HepG2 (cell line): ENCODE measurements around the gene GPT2. TPM values are rescaled to one million over a fixed set of nuclear protein-coding genes. Genes with fewer than 3 reads are reported as not detected.

Experiments used
- KLF9 ChIP-seq: IDR thresholded peaks from 2 replicates; pipeline ENCODE4 v1.6.1; 2016; ENCODE audit warnings: low read depth
- MAFK ChIP-seq, 2 experiments: IDR thresholded peaks in 1 of 2; conservative IDR thresholded peaks in 1 of 2; 2 replicates each; pipeline ENCODE4 v1.6.1; 2011; ENCODE audit warnings: improper control_type of control experiment in 2 of 2, low read length in 2 of 2
- MYC ChIP-seq: sonication (generic); formaldehyde crosslinking; IDR thresholded peaks from 2 replicates; pipeline ENCODE4 v1.9.0; 2021; ENCODE audit warnings: missing genetic modification reagents, borderline replicate concordance
- NFE2L1 ChIP-seq: sonication (generic); formaldehyde crosslinking; IDR thresholded peaks from 2 replicates; pipeline ENCODE4 v1.4.0; 2020; ENCODE audit warnings: missing genetic modification reagents, mild to moderate bottlenecking, borderline replicate concordance
- POGZ ChIP-seq: sonication (generic); formaldehyde crosslinking; IDR thresholded peaks from 2 replicates; pipeline ENCODE4 v1.4.0; 2020; ENCODE audit warnings: mild to moderate bottlenecking, missing genetic modification reagents
- SRSF1 ChIP-seq: fragments of 200-400 bp; formaldehyde crosslinking; optimal IDR thresholded peaks from 2 replicates; pipeline ENCODE3; 2017; ENCODE audit warnings: mild to moderate bottlenecking, low read depth, low read length, moderate library complexity
- TOE1 ChIP-seq: sonication (generic); formaldehyde crosslinking; IDR thresholded peaks from 2 replicates; pipeline ENCODE4 v1.4.0; 2020; ENCODE audit warnings: mild to moderate bottlenecking, missing genetic modification reagents
- ZFP62 ChIP-seq: sonication (generic); formaldehyde crosslinking; IDR thresholded peaks from 2 replicates; pipeline ENCODE4 v1.4.0; 2020; ENCODE audit warnings: missing genetic modification reagents
- ZNF17 ChIP-seq: sonication (generic); formaldehyde crosslinking; IDR thresholded peaks from 2 replicates; pipeline ENCODE4 v1.5.0; 2020; ENCODE audit warnings: mild to moderate bottlenecking, missing genetic modification reagents
- ZNF317 ChIP-seq: sonication (generic); formaldehyde crosslinking; IDR thresholded peaks from 2 replicates; pipeline ENCODE4 v1.5.0; 2020; ENCODE audit warnings: mild to moderate bottlenecking, missing genetic modification reagents
- ZNF616 ChIP-seq: sonication (generic); formaldehyde crosslinking; IDR thresholded peaks from 2 replicates; pipeline ENCODE4 v1.5.0; 2020; ENCODE audit warnings: low read depth, mild to moderate bottlenecking, missing genetic modification reagents
- ZNF703 ChIP-seq: sonication (generic); formaldehyde crosslinking; IDR thresholded peaks from 2 replicates; pipeline ENCODE4 v1.5.1; 2020; ENCODE audit warnings: missing genetic modification reagents, mild to moderate bottlenecking, moderate library complexity, borderline replicate concordance
- ZNF816 ChIP-seq: sonication (generic); formaldehyde crosslinking; IDR thresholded peaks from 2 replicates; pipeline ENCODE4 v1.8.0; 2022; ENCODE audit warnings: missing genetic modification reagents, mild to moderate bottlenecking, borderline replicate concordance
- ZSCAN9 ChIP-seq: IDR thresholded peaks from 2 replicates; pipeline ENCODE4 v1.6.1; 2016; ENCODE audit warnings: borderline replicate concordance
- polyA plus RNA-seq, 8 experiments: library from polyadenylated mRNA; depleted of rRNA in 3 of 8; stranded (reverse) in 7 of 8; unstranded in 1 of 8; fragments of >200 nt; fragmentation: Illumina TruSeq in 4 of 8; extraction: Trizol in 4 of 8; gene quantifications; 2 replicates each; pipeline versions ENCODE4 v1.2.1 to v1.2.3, GENCODE V29; 2011 to 2016; ENCODE audit warnings: low read depth in 4 of 8, missing spikeins in 1 of 8, mixed read lengths in 1 of 8; ENCODE audit not compliant: insufficient read depth in 1 of 8
- total RNA-seq, 5 experiments: library from RNA; depleted of rRNA; stranded (reverse); fragments of >200 nt; fragmentation: Illumina TruSeq; extraction: Trizol; gene quantifications; 2 replicates each; pipeline ENCODE4 v1.2.3, GENCODE V29; 2016; ENCODE audit warnings: low read depth in 1 of 5
- TF ChIP-seq, protein P1 (sequence below): sonication (generic); formaldehyde crosslinking; IDR thresholded peaks from 2 replicates; pipeline ENCODE4 v1.5.0; 2020; ENCODE audit warnings: mild to moderate bottlenecking, missing genetic modification reagents
- TF ChIP-seq, protein P2 (sequence below): sonication (generic); formaldehyde crosslinking; IDR thresholded peaks from 2 replicates; pipeline ENCODE4 v1.8.1; 2023; ENCODE audit warnings: mild to moderate bottlenecking, moderate library complexity, missing genetic modification reagents
- TF ChIP-seq, protein P3 (sequence below): sonication (generic); formaldehyde crosslinking; IDR thresholded peaks from 2 replicates; pipeline ENCODE4 v1.5.0; 2020; ENCODE audit warnings: missing genetic modification reagents
- TF ChIP-seq, protein P4 (sequence below): sonication (generic); formaldehyde crosslinking; IDR thresholded peaks from 2 replicates; pipeline ENCODE4 v1.8.0; 2022; ENCODE audit warnings: mild to moderate bottlenecking, missing genetic modification reagents; ENCODE audit not compliant: insufficient replicate concordance

Gene GPT2
- total and polyA plus RNA-seq, 2 of the 13 experiments (the other 11 are each of a cell fraction or from before 2014, with no cell fraction given): 138 to 267 TPM

DNA sequence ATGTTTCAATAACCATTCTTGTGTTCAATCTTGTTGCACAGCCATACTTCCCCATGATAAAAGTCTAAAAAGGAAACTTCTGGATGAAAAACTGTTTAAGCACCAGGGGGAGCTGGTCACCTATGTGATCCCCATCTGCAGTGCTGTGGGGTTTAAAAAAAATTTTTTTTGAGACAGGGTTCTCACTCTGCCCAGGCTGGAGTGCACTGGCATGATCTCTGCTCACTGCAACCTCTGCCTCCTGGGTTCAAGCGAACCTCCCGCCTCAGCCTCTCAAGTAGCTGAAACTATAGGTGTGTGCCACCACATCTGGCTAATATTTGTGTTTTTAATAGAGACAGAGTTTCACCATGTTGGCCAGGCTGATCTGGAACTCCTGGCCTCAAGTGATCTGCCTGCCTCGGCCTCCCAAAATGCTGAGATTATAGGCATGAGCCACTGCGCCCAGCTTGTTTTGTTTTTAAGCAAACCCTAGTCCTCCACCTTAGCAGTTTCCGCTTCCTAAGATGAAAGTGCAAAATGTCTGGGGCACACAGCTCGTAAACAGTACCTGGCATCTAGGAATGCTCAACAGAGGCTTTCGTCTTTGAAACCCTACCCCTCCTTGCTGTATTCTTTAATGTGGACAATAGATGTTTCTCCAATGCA is 63.9 kb downstream of the GPT2 start (continued):
- TF ChIP-seq, protein P1, sequence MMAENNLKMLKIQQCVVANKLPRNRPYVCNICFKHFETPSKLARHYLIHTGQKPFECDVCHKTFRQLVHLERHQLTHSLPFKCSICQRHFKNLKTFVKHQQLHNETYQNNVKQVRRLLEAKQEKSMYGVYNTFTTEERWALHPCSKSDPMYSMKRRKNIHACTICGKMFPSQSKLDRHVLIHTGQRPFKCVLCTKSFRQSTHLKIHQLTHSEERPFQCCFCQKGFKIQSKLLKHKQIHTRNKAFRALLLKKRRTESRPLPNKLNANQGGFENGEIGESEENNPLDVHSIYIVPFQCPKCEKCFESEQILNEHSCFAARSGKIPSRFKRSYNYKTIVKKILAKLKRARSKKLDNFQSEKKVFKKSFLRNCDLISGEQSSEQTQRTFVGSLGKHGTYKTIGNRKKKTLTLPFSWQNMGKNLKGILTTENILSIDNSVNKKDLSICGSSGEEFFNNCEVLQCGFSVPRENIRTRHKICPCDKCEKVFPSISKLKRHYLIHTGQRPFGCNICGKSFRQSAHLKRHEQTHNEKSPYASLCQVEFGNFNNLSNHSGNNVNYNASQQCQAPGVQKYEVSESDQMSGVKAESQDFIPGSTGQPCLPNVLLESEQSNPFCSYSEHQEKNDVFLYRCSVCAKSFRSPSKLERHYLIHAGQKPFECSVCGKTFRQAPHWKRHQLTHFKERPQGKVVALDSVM (CRISPR knock-in tag): peak; percentile 89
- no peak for TF ChIP-seq KLF9 (CRISPR knock-in tag)
- 0 out of 2 replicates have a peak, but pooled peaks have one; percentile 36 for TF ChIP-seq NFE2L1
- TF ChIP-seq MAFK (conservative IDR thresholded peaks at IDR 0.05 in 1 of 2, IDR thresholded peaks at IDR 0.05 in 1 of 2; ENCODE audit: low read length in 2 of 2): no peak
- TF ChIP-seq, protein P2, sequence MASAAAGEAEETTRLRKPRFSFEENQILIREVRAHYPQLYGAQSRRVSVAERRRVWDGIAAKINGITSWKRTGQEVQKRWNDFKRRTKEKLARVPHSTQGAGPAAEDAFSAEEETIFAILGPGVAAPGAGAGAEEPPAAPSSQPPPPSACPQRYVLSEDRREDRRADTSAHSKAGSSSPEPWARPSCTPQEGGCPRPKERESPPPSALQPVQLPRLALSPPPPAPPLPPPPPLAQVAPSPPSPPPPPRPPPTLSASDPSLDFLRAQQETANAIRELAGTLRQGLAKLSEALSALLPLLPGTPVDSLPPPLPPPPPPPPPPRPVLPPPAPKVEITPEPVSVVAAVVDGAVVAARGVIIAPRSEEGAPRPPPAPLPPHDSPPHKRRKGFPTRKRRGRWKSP (CRISPR knock-in tag): no peak
- no peak for TF ChIP-seq ZNF703 (CRISPR knock-in tag)
- TF ChIP-seq SRSF1: no peak
- TF ChIP-seq ZNF17 (CRISPR knock-in tag): no peak
- TF ChIP-seq ZNF317 (CRISPR knock-in tag): 0 out of 2 replicates have a peak, but pooled peaks have one; percentile 5
- TF ChIP-seq TOE1 (CRISPR knock-in tag): no peak
- TF ChIP-seq ZNF616 (CRISPR knock-in tag): no peak
- TF ChIP-seq, protein P3, sequence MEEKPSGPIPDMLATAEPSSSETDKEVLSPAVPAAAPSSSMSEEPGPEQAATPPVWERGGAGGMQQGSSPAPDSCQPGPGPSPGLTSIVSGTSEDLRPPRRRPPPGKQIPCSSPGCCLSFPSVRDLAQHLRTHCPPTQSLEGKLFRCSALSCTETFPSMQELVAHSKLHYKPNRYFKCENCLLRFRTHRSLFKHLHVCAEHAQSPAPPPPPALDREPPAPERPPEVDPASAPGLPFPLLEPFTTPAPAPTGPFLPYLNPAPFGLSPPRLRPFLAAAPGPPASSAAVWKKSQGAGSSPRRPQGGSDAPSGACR (CRISPR knock-in tag): no peak
- TF ChIP-seq ZFP62 (CRISPR knock-in tag): no peak
- no peak for TF ChIP-seq ZNF816 (CRISPR knock-in tag)
- TF ChIP-seq MYC (CRISPR knock-in tag): no peak
- TF ChIP-seq ZSCAN9 (CRISPR knock-in tag): no peak
- TF ChIP-seq, protein P4, sequence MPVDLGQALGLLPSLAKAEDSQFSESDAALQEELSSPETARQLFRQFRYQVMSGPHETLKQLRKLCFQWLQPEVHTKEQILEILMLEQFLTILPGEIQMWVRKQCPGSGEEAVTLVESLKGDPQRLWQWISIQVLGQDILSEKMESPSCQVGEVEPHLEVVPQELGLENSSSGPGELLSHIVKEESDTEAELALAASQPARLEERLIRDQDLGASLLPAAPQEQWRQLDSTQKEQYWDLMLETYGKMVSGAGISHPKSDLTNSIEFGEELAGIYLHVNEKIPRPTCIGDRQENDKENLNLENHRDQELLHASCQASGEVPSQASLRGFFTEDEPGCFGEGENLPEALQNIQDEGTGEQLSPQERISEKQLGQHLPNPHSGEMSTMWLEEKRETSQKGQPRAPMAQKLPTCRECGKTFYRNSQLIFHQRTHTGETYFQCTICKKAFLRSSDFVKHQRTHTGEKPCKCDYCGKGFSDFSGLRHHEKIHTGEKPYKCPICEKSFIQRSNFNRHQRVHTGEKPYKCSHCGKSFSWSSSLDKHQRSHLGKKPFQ: peak; percentile 50
- peak; percentile 19; the same call in 1 of the 2 replicates for TF ChIP-seq POGZ (CRISPR knock-in tag)
